Mesendoderm (in vitro differentiated cells): Measurements from ENCODE around the gene TMEM203.

ENCODE experiments used
- DNase-seq: peaks from one replicate; pipeline ENCODE4 v3.0.0; 2013
- H2AK5ac ChIP-seq: 2 replicates; pipeline ENCODE4 v1.6.1; 2013; ENCODE audit warnings: low read length, inconsistent platforms
- H2BK120ac ChIP-seq: 2 replicates; pipeline ENCODE4 v1.6.1; 2013; ENCODE audit warnings: low read depth, mild to moderate bottlenecking, low read length, moderate library complexity, mixed read lengths
- H2BK15ac ChIP-seq: replicated peaks from 2 replicates; pipeline ENCODE4 v1.6.1; 2013; ENCODE audit warnings: low read depth, mild to moderate bottlenecking, moderate library complexity
- H2BK5ac ChIP-seq: 2 replicates; pipeline ENCODE4 v1.6.1; 2013; ENCODE audit warnings: low read length, inconsistent platforms
- H3K18ac ChIP-seq: 2 replicates; pipeline ENCODE4 v1.6.1; 2013; ENCODE audit warnings: mild to moderate bottlenecking, low read length, mixed read lengths
- H3K23ac ChIP-seq: one replicate; pipeline ENCODE4 v1.6.1; 2013; ENCODE audit warnings: low read length
- H3K27ac ChIP-seq: 2 replicates; pipeline ENCODE4 v1.5.1; 2013; ENCODE audit warnings: low read depth, mild to moderate bottlenecking, inconsistent platforms, low read length, moderate library complexity
- H3K27me3 ChIP-seq: 2 replicates; pipeline ENCODE4 v1.6.1; 2013; ENCODE audit warnings: low read length, control low read depth, mild to moderate bottlenecking, inconsistent platforms; ENCODE audit not compliant: insufficient read depth, poor library complexity
- H3K36me3 ChIP-seq: 2 replicates; pipeline ENCODE4 v1.6.1; 2013; ENCODE audit warnings: low read length, inconsistent platforms; ENCODE audit not compliant: control insufficient read depth, insufficient read depth
- H3K4ac ChIP-seq: one replicate; pipeline ENCODE4 v1.6.1; 2013; ENCODE audit warnings: low read depth, mild to moderate bottlenecking, low read length, moderate library complexity
- H3K4me1 ChIP-seq: 2 replicates; pipeline ENCODE4 v1.6.1; 2013; ENCODE audit warnings: low read depth, low read length, inconsistent platforms; ENCODE audit not compliant: control insufficient read depth
- H3K4me2 ChIP-seq: 2 replicates; pipeline ENCODE4 v1.6.1; 2013; ENCODE audit warnings: low read length
- H3K4me3 ChIP-seq: 2 replicates; pipeline ENCODE4 v1.5.1; 2013; ENCODE audit warnings: mild to moderate bottlenecking, low read length
- H3K56ac ChIP-seq: one replicate; pipeline ENCODE4 v1.6.1; 2013; ENCODE audit warnings: low read length
- H3K79me1 ChIP-seq: 2 replicates; pipeline ENCODE4 v1.6.1; 2013; ENCODE audit warnings: low read length, inconsistent platforms
- H3K79me2 ChIP-seq: 2 replicates; pipeline ENCODE4 v1.6.1; 2013; ENCODE audit warnings: mild to moderate bottlenecking, low read length; ENCODE audit not compliant: control insufficient read depth, insufficient read depth
- H3K9ac ChIP-seq: 2 replicates; pipeline ENCODE4 v1.6.1; 2013; ENCODE audit warnings: low read length, inconsistent platforms
- H4K5ac ChIP-seq: one replicate; pipeline ENCODE4 v1.6.1; 2013; ENCODE audit warnings: low read length
- H4K8ac ChIP-seq: one replicate; pipeline ENCODE4 v1.6.1; 2013; ENCODE audit warnings: low read depth, mild to moderate bottlenecking, control low read depth, low read length, moderate library complexity
- WGBS: extraction: QIAGEN DNeasy Blood & Tissue Kit; methylation state at CpG from one replicate; pipeline ENCODE4 v1.1.7; 2013; ENCODE audit warnings: low lambda C conversion rate, missing lambda C conversion rate; ENCODE audit not compliant: insufficient coverage; ENCODE audit errors: extremely low coverage; 5-methylcytosine and 5-hydroxymethylcytosine counted together

Gene TMEM203

GRCh38 chr9:137206602-137207001 lies 1.2 kb upstream of the TMEM203 start:
- no peak overlapping the region for H2AK5ac ChIP-seq
- no peak overlapping the region for H2BK120ac ChIP-seq
- H3K4ac ChIP-seq, result no peak overlapping the region
- H3K23ac ChIP-seq, result no peak overlapping the region
- H2BK15ac ChIP-seq, result no peak overlapping the region
- WGBS, result no CpG with 5 or more reads among the region's 7 CpGs
- peak overlapping the region; percentile 96 for H3K9ac ChIP-seq
- peaks cover 34% of the 10 kb centered on the region for H3K79me1 ChIP-seq
- H3K4me2 ChIP-seq, result no peak overlapping the region
- DNase-seq, result no peak
- no peak overlapping the region for H2BK5ac ChIP-seq
- no peak overlapping the region for H4K5ac ChIP-seq
- H3K4me3 ChIP-seq, result no peak overlapping the region
- peaks cover 6% of the 10 kb centered on the region for H3K4me1 ChIP-seq
- H3K27ac ChIP-seq, result no peak overlapping the region
- H3K18ac ChIP-seq, result no peak overlapping the region
- peak overlapping the region; percentile 46 for H3K56ac ChIP-seq
- H3K27me3 ChIP-seq, result no peaks in the 10 kb centered on the region
- peaks cover 3% of the 10 kb centered on the region for H3K36me3 ChIP-seq
- H4K8ac ChIP-seq, result no peak overlapping the region
- peaks cover 31% of the 10 kb centered on the region for H3K79me2 ChIP-seq

- Histone ChIP-seq H3K79me2 (peaks cover 31% of the 10 kb centered on the region), H2BK15ac (no peak overlapping the region), H4K5ac (no peak overlapping the region), H3K4me2 (peak overlapping the region; percentile 88), H3K27me3 (no peaks in the 10 kb centered on the region), H3K9ac (peak overlapping the region; percentile 96), H3K18ac (no peak overlapping the region), H3K4me1 (peaks cover 6% of the 10 kb centered on the region), H3K56ac (peak overlapping the region; percentile 96), H3K4me3 (peak overlapping the region; percentile 87), H3K36me3 (peaks cover 3% of the 10 kb centered on the region), H3K4ac (no peak overlapping the region), H2AK5ac (no peak overlapping the region), H3K23ac (no peak overlapping the region), H2BK5ac (no peak overlapping the region), H3K27ac (no peak overlapping the region), H3K79me1 (peaks cover 35% of the 10 kb centered on the region), H2BK120ac (no peak overlapping the region), H4K8ac (no peak overlapping the region)
- no CpG with 5 or more reads among the region's 21 CpGs for WGBS
- no peak for DNase-seq
Measured at GRCh38 chr9:137204731-137205125, 720 bp downstream of the TMEM203 start.

DNA sequence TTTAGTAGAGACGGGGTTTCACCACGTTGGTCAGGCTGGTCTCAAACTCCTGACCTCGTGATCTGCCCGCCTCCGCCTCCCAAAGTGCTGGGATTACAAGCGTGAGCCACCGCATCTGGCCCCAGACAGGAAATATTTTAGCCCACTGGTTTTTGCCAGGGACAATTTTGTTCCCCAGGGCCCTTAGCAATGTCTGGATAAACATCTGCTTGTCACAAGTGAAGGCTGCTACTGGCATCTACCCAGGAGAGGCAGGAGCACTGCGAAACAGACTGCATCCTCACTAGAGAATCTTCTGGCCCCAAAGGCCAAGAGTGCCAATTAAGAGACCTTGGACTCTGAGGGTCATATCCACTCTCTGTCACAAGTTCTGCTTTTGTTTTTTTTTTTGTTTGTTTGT lies 2.5 kb downstream of the TMEM203 start:
- Histone ChIP-seq H2BK120ac (no peak overlapping the region), H3K27me3 (no peaks in the 10 kb centered on the region), H3K4me3 (no peak overlapping the region), H3K9ac (no peak overlapping the region), H3K4me1 (peaks cover 6% of the 10 kb centered on the region), H3K79me2 (peaks cover 33% of the 10 kb centered on the region), H3K36me3 (peaks cover 3% of the 10 kb centered on the region), H4K5ac (no peak overlapping the region), H2AK5ac (no peak overlapping the region), H3K27ac (no peak overlapping the region), H3K79me1 (peaks cover 42% of the 10 kb centered on the region), H2BK15ac (no peak overlapping the region), H3K18ac (no peak overlapping the region), H3K23ac (no peak overlapping the region), H3K4me2 (no peak overlapping the region), H3K56ac (no peak overlapping the region), H2BK5ac (no peak overlapping the region), H3K4ac (no peak overlapping the region), H4K8ac (no peak overlapping the region)
- DNase-seq, result no peak
- WGBS, result no CpG with 5 or more reads among the region's 8 CpGs

GRCh38 chr9:137201205-137201868 lies 4.1 kb downstream of the TMEM203 start:
- Histone ChIP-seq H3K4me1 (peaks cover 6% of the 10 kb centered on the region), H3K4ac (peak overlapping the region; percentile 74), H4K8ac (peak overlapping the region; percentile 87), H3K79me2 (peaks cover 24% of the 10 kb centered on the region), H3K4me2 (peak overlapping the region; percentile 81), H2BK15ac (no peak overlapping the region), H3K36me3 (no peaks in the 10 kb centered on the region), H2AK5ac (no peak overlapping the region), H2BK120ac (no peak overlapping the region), H3K56ac (peak overlapping the region; percentile 98), H3K79me1 (peaks cover 30% of the 10 kb centered on the region), H3K23ac (no peak overlapping the region), H3K27me3 (no peaks in the 10 kb centered on the region), H3K18ac (peak overlapping the region; percentile 24), H4K5ac (no peak overlapping the region), H2BK5ac (peak overlapping the region; percentile 23), H3K9ac (peak overlapping the region; percentile 94), H3K4me3 (peak overlapping the region; percentile 58), H3K27ac (peak overlapping the region; percentile 29)
- DNase-seq, result peak; percentile 27
- no CpG with 5 or more reads among the region's 23 CpGs for WGBS

DNA sequence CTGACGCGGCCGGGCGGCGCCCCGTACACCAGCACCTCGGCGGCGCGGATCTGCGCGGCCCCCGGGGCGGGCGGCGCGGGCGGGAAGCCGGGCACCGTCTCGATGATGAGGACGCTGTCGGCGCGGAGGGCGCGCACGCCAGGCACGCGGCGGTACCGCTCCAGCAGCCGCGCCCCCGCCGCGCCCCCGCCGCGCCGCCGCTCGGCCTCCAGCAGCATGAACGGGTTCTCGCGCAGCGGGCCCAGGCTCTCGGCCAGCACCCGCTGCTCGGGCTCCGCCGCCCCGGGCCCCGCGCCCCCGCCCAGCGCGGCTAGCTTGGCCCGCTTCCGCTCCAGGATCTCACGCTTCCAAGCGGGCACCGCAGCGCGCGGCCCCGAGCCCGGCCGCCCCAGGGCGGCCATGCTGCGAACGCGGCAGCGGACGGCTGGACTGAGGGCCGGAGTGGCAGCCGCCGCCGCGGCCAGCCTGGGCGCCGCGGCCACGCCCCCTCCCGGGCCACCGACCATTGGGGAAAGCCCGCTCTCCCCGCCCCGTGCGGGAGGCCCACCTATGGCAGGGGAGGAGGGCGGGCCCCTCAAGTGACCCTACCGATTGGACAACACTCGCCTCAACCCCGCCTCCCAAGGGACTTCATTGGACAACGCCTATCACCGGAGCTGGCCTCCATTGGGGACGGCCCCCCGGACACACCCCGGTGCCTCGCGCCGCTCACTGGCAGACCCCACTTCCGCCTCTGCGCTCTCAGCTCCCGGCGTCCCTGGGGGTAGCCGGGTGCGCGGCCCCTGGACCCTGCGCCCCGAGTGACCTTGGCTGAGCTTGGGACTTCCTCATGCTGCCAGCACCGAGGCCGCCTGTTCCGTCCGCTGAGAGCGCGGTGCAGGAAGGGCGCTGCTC lies 4.9 kb downstream of the TMEM203 start, which contains the start of gene TPRN:
TPRN (minus strand) TSS at position 431 of the 894 bp plus-strand sequence; CDS start at position 401, 30 bp downstream.
- Histone ChIP-seq H3K27me3 (no peaks in the 10 kb centered on the region), H2BK5ac (peak within 1 kb of the TSS; percentile 23), H3K4me2 (peak within 1 kb of the TSS; percentile 81), H3K79me2 (peaks cover 17% of the 10 kb centered on the region), H3K79me1 (peaks cover 24% of the 10 kb centered on the region), H3K27ac (peak within 1 kb of the TSS; percentile 68), H3K4ac (peak within 1 kb of the TSS; percentile 76), H2BK15ac (no peak within 1 kb of the TSS), H3K18ac (peak within 1 kb of the TSS; percentile 64), H3K36me3 (no peaks in the 10 kb centered on the region), H4K5ac (no peak within 1 kb of the TSS), H2BK120ac (no peak within 1 kb of the TSS), H3K4me1 (peaks cover 4% of the 10 kb centered on the region), H3K23ac (peak within 1 kb of the TSS; percentile 45), H3K56ac (peak within 1 kb of the TSS; percentile 98), H3K4me3 (peak within 1 kb of the TSS; percentile 58), H4K8ac (peak within 1 kb of the TSS; percentile 87), H2AK5ac (no peak within 1 kb of the TSS), H3K9ac (peak within 1 kb of the TSS; percentile 94)
- DNase-seq, result peak; percentile 99
- no CpG with 5 or more reads among the region's 118 CpGs for WGBS
